PC-3 (cell line): ENCODE data around the gene CHAT.

ENCODE experiments used
- EZH2 ChIP-seq: fragments of 300-600 bp; sonication (generic); IDR thresholded peaks from one replicate; pipeline ENCODE4 v1.6.1; 2017; ENCODE audit warnings: antibody characterized with exemption, mild to moderate bottlenecking, low read length; ENCODE audit not compliant: unreplicated experiment
- EZH2phosphoT487 ChIP-seq: fragments of 300-600 bp; sonication (generic); IDR thresholded peaks from 2 replicates; pipeline ENCODE4 v1.6.1; 2018; ENCODE audit warnings: mild to moderate bottlenecking, antibody characterized with exemption, low read length, borderline replicate concordance
- TF ChIP-seq, protein P1 (sequence below): fragments of 300-600 bp; sonication (generic); conservative IDR thresholded peaks from 2 replicates; pipeline ENCODE4 v1.5.1; 2017; ENCODE audit warnings: antibody characterized with exemption, low read depth, mild to moderate bottlenecking, low read length

DNA sequence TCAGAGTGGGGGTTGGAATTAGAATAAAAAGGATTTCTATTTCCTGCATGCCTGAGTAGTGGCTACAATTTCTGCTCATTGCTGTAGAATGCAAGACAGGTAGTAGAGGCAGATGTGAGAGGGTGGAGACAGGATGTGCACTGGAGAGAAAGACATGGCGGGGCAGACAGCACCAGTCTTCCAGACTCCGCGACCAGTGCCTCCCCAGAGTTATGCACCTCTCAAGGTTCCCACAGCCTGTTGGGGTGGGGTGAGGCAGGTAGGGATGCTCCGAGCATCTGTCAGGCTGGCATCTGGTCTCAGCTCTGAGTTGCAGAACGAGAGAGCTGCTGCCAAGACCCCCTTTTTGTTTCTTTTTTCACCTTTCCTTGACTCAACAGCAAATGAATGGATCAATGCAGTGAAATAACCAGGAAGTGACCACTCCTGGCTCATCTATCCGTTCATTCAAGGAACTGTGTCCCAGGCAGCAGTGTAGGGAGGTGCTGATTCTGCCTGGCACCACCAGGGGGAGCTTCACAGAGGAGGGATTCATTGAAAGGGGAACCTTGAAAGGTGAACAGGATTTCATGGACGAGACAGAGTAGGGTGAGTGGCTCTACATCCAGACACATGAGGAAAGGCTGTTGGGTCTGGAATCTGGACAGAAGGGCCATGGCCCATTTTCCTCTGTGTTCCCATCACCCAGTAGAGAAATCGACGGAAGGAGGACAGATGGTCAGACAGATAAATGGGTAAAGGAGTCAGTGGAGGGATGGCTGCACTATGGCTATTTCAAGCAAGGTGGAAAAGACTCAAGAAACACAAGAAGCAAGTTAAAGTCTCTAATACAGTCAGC lies 20.9 kb upstream of the CHAT start:
- TF ChIP-seq EZH2, result no peak
- TF ChIP-seq, protein P1, sequence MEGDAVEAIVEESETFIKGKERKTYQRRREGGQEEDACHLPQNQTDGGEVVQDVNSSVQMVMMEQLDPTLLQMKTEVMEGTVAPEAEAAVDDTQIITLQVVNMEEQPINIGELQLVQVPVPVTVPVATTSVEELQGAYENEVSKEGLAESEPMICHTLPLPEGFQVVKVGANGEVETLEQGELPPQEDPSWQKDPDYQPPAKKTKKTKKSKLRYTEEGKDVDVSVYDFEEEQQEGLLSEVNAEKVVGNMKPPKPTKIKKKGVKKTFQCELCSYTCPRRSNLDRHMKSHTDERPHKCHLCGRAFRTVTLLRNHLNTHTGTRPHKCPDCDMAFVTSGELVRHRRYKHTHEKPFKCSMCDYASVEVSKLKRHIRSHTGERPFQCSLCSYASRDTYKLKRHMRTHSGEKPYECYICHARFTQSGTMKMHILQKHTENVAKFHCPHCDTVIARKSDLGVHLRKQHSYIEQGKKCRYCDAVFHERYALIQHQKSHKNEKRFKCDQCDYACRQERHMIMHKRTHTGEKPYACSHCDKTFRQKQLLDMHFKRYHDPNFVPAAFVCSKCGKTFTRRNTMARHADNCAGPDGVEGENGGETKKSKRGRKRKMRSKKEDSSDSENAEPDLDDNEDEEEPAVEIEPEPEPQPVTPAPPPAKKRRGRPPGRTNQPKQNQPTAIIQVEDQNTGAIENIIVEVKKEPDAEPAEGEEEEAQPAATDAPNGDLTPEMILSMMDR, result peak; percentile 100
- TF ChIP-seq EZH2phosphoT487, result no peak
